ENCODE data around the gene MBNL1.

- no peak for TF ChIP-seq CTCF (IDR thresholded peaks at IDR 0.05; ENCODE audit: borderline replicate concordance, extremely low read depth, low read length, poor library complexity, severe bottlenecking)
- TF ChIP-seq EZH2 (IDR thresholded peaks at IDR 0.05; ENCODE audit: borderline replicate concordance, low read depth, low read length, severe bottlenecking), result no peak
Observed at GRCh38 chr3:152405915-152406802, 137.4 kb downstream of the MBNL1 start.

Data from DND-41 (cell line).